Measurements from ENCODE around the gene RAB11FIP5. TPM values are rescaled to one million over a fixed set of nuclear protein-coding genes. Genes with fewer than 3 reads are reported as not detected.
A peak's percentile ranks its signal among the peaks of the same experiment; 100 is the strongest.
"Not testable (repeated sequence)": the region's sequence is repeated elsewhere in the genome, so short reads cannot be mapped to it uniquely, and the experiment has no call there.

RAB11FIP5 gene
- total RNA-seq, 1 experiment from 2014 or later = 12.4 TPM

GRCh38 chr2:73072129-73072395 is 40.7 kb downstream of the RAB11FIP5 start:
- Histone ChIP-seq H3K27me3 (ENCODE audit: control insufficient read depth, insufficient read depth, low read length) (no peaks in the 10 kb centered on the region), H3K4me3 (ENCODE audit: insufficient read depth, low read depth, low read length) (peak overlapping the region; percentile 94), H3K36me3 (replicated peaks; ENCODE audit: control insufficient read depth, insufficient read depth, low read length) (no peaks in the 10 kb centered on the region; the same call in 1 of the 2 replicates)
- no peak for DNase-seq

- Histone ChIP-seq H3K4me3 (ENCODE audit: insufficient read depth, low read depth, low read length) (peak within 1 kb of the TSS; percentile 94), H3K36me3 (replicated peaks; ENCODE audit: control insufficient read depth, insufficient read depth, low read length) (no peaks in the 10 kb centered on the region; the same call in 1 of the 2 replicates), H3K27me3 (ENCODE audit: control insufficient read depth, insufficient read depth, low read length) (no peaks in the 10 kb centered on the region)
- peak; percentile 100 for DNase-seq
These were observed 41.2 kb downstream of the RAB11FIP5 start, which contains the start of gene SFXN5 for GRCh38 chr2:73071360-73072128. Gene SFXN5 (minus strand): TSS chr2:73071712. CDS start chr2:73071705, 7 bp downstream.

DNA sequence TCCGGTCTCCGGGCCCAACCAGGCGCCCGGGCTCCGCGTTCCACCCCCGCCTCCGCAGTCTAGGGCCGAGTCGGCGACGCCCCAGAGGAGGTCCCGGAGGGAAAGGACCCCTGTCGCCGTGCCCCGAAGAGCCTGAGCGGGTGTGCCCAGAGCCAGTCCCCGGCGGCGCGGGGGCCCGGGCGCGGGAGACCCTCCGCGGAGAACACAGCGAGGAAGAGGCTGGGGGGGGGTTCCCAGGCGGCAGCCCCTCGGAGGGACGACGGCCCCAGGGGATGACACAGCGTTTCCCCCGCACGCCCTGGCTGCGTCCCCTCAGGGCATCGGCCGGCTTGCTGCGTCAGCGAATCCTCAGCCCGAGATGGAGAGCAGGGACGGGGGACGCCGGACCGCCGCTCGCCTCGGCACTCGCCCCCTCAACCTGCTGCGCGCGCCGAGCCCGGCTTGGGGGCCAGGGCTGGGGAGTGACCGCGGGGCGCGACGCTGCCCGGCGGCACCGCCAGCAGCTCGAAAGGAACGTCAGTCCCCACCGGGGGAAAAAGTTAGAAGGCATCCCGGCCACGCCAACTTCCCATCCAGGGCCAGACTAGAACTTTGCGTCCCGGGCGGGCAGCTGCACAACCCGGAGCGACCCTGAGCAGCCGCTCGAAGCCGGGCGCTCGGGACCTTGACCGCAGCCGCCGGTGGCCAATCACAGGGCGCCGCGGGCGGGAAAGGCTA is 41.9 kb downstream of the RAB11FIP5 start:
- Histone ChIP-seq H3K27me3 (ENCODE audit: control insufficient read depth, insufficient read depth, low read length) (no peaks in the 10 kb centered on the region), H3K36me3 (replicated peaks; ENCODE audit: control insufficient read depth, insufficient read depth, low read length) (no peaks in the 10 kb centered on the region; the same call in 1 of the 2 replicates), H3K4me3 (ENCODE audit: insufficient read depth, low read depth, low read length) (peak overlapping the region; percentile 94)
- DNase-seq = peak; percentile 87

GRCh38 chr2:73069855-73070642 is 42.7 kb downstream of the RAB11FIP5 start:
- Histone ChIP-seq H3K36me3 (replicated peaks; ENCODE audit: control insufficient read depth, insufficient read depth, low read length) (no peaks in the 10 kb centered on the region; the same call in 1 of the 2 replicates), H3K4me3 (ENCODE audit: insufficient read depth, low read depth, low read length) (peak overlapping the region; percentile 94), H3K27me3 (ENCODE audit: control insufficient read depth, insufficient read depth, low read length) (no peaks in the 10 kb centered on the region)
- DNase-seq = peak; percentile 26

DNA sequence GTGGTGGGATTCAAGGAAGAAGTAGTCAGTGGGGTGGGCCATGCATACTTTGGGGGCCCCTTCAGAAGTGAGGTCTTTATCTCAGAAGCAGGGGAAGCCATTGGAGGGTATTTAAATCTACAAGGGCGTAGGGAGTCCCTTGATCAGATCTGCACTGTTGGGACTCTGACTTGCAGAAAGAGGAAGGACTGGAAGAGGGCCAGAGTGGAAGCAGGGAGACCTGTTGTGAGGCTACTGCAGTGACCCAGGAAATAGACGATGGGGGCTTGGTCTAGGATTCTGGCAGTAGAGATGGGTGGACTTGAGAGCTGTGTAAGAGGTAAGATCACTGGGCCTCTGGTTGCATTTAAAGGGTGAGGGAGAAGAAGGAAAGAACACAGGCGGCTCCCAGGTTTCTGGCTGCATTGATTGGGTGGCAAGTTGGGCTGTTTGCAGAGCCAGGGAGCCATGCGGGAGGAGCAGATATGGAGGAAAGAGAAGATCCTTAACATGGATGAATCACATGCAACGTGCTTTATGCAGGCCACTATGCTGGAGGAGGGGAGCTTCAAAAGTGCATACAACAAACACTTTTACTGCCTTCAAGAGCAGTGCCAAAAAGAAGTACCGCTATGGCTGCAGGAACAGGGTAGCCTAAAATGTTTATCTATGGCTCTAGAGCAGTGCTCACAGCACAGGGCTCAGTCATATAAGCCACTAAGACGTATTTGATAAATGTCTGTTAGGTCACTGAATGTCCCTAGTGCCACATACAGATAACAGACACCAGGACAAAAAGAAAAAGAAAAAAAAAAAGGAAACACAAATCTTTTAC is 43.5 kb downstream of the RAB11FIP5 start:
- Histone ChIP-seq H3K36me3 (replicated peaks; ENCODE audit: control insufficient read depth, insufficient read depth, low read length) (no peaks in the 10 kb centered on the region), H3K4me3 (ENCODE audit: insufficient read depth, low read depth, low read length) (peak overlapping the region; percentile 94), H3K27me3 (ENCODE audit: control insufficient read depth, insufficient read depth, low read length) (no peaks in the 10 kb centered on the region)
- DNase-seq = no peak

DNA sequence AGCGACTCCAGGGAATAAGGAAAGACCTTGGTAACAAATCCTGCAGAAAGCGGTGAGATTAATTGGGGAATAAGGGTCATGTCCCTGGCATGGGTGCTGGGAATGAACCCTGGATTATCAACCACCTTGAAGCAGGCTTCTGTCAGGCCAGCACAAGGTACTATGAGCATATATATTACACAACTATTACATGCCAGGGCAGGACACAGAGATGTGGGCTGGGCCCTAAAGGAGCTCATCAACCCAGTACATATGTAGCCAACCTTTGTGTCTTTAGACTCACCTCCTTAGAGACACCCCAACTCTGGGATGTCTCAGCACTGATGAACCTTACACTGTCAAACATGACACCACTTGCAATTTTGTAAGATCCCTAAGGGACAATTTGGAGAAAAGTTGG is 44.6 kb downstream of the RAB11FIP5 start:
- H3K36me3 ChIP-seq (replicated peaks; ENCODE audit: control insufficient read depth, insufficient read depth, low read length) = no peaks in the 10 kb centered on the region
- H3K27me3 ChIP-seq (ENCODE audit: control insufficient read depth, insufficient read depth, low read length) = no peaks in the 10 kb centered on the region
- H3K4me3 ChIP-seq (ENCODE audit: insufficient read depth, low read depth, low read length) = no peak overlapping the region
- DNase-seq = no peak

DNA sequence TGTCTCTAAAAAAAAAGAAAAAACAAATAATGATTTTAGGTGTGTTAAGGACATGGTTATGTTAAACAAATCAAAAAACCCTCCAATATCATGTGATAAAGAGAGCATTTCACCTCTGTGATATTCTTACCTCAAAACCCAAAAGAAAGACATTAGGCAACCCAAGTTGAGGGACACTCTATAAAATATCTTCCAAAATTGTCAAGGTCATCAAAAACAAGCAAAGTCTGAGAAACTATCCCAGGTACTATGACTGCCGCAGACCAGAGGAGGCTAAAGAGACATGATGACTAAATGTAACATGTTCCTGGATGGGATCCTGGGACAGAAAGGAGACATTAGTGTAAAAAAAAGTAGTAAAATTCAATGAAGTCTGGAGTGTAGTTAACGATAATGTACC is 45.7 kb downstream of the RAB11FIP5 start:
- Histone ChIP-seq H3K27me3 (ENCODE audit: control insufficient read depth, insufficient read depth, low read length) (no peaks in the 10 kb centered on the region), H3K4me3 (ENCODE audit: insufficient read depth, low read depth, low read length) (no peak overlapping the region), H3K36me3 (replicated peaks; ENCODE audit: control insufficient read depth, insufficient read depth, low read length) (no peaks in the 10 kb centered on the region; the same call in 1 of the 2 replicates)
- DNase-seq = no peak

GRCh38 chr2:73065070-73065469 is 47.7 kb downstream of the RAB11FIP5 start:
- H3K27me3 ChIP-seq (ENCODE audit: control insufficient read depth, insufficient read depth, low read length); H3K4me3 ChIP-seq (ENCODE audit: insufficient read depth, low read depth, low read length); DNase-seq; H3K36me3 ChIP-seq (replicated peaks; ENCODE audit: control insufficient read depth, insufficient read depth, low read length): not testable (repeated sequence)

- Histone ChIP-seq H3K27me3 (ENCODE audit: control insufficient read depth, insufficient read depth, low read length) (no peaks in the 10 kb centered on the region), H3K4me3 (ENCODE audit: insufficient read depth, low read depth, low read length) (no peak overlapping the region), H3K36me3 (replicated peaks; ENCODE audit: control insufficient read depth, insufficient read depth, low read length) (no peaks in the 10 kb centered on the region; the same call in 1 of the 2 replicates)
- peak; percentile 59 for DNase-seq
These were observed 48.6 kb downstream of the RAB11FIP5 start for GRCh38 chr2:73063909-73064875.

- no peaks in the 10 kb centered on the region for H3K27me3 ChIP-seq (ENCODE audit: control insufficient read depth, insufficient read depth, low read length)
- H3K36me3 ChIP-seq (replicated peaks; ENCODE audit: control insufficient read depth, insufficient read depth, low read length) = no peaks in the 10 kb centered on the region; the same call in 1 of the 2 replicates
- H3K4me3 ChIP-seq (ENCODE audit: insufficient read depth, low read depth, low read length) = no peak overlapping the region
- no peak for DNase-seq
These were observed 49.3 kb downstream of the RAB11FIP5 start for GRCh38 chr2:73063472-73063871.

- H3K4me3 ChIP-seq (ENCODE audit: insufficient read depth, low read depth, low read length) = no peak overlapping the region
- H3K27me3 ChIP-seq (ENCODE audit: control insufficient read depth, insufficient read depth, low read length) = no peaks in the 10 kb centered on the region
- no peak for DNase-seq
- peaks cover 3% of the 10 kb centered on the region for H3K36me3 ChIP-seq (replicated peaks; ENCODE audit: control insufficient read depth, insufficient read depth, low read length)
These were observed 53.6 kb downstream of the RAB11FIP5 start for GRCh38 chr2:73059106-73059505.

GRCh38 chr2:73054980-73055379 is 57.8 kb downstream of the RAB11FIP5 start:
- H3K4me3 ChIP-seq (ENCODE audit: insufficient read depth, low read depth, low read length) = no peak overlapping the region
- DNase-seq = no peak
- H3K36me3 ChIP-seq (replicated peaks; ENCODE audit: control insufficient read depth, insufficient read depth, low read length) = peaks cover 3% of the 10 kb centered on the region
- no peaks in the 10 kb centered on the region for H3K27me3 ChIP-seq (ENCODE audit: control insufficient read depth, insufficient read depth, low read length)
